ENCODE data around the gene FAM167B.

DNA sequence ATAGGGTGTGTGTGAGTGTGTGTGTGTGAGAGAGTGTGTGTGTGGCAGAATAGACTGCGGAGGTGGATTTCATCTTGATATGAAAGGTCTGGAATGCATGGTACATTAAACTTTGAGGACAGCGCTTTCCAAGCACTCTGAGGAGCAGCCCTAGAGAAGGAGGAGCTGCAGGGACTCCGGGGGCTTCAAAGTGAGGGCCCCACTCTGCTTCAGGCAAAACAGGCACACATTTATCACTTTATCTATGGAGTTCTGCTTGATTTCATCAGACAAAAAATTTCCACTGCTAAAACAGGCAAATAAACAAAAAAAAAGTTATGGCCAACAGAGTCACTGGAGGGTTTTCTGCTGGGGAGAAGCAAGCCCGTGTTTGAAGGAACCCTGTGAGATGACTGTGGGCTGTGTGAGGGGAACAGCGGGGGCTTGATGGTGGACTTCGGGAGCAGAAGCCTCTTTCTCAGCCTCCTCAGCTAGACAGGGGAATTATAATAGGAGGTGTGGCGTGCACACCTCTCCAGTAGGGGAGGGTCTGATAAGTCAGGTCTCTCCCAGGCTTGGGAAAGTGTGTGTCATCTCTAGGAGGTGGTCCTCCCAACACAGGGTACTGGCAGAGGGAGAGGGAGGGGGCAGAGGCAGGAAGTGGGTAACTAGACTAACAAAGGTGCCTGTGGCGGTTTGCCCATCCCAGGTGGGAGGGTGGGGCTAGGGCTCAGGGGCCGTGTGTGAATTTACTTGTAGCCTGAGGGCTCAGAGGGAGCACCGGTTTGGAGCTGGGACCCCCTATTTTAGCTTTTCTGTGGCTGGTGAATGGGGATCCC, 26.6 kb downstream of the FAM167B start:
- TF ChIP-seq MAZ (IDR thresholded peaks at IDR 0.05; ENCODE audit: borderline replicate concordance, low read depth, low read length) (no peak), CTCF (conservative IDR thresholded peaks at IDR 0.05; ENCODE audit: low read depth, low read length) (no peak), RCOR1 (IDR thresholded peaks at IDR 0.05; ENCODE audit: insufficient replicate concordance, low read length) (no peak), SMC3 (IDR thresholded peaks at IDR 0.05; ENCODE audit: low read depth, low read length) (no peak), NFE2L2 (IDR thresholded peaks at IDR 0.05; ENCODE audit: low read depth, low read length) (no peak), POLR2A (IDR thresholded peaks at IDR 0.05; ENCODE audit: low read depth, low read length) (no peak), RAD21 (IDR thresholded peaks at IDR 0.05; ENCODE audit: low read length) (no peak), FOS (IDR thresholded peaks at IDR 0.05; ENCODE audit: low read depth, low read length) (no peak), RFX5 (IDR thresholded peaks at IDR 0.05; ENCODE audit: low read depth, low read length) (no peak), MXI1 (IDR thresholded peaks at IDR 0.05; ENCODE audit: borderline replicate concordance, low read depth, low read length) (no peak), MAFK (IDR thresholded peaks at IDR 0.05; ENCODE audit: low read depth, low read length) (no peak), CEBPB (IDR thresholded peaks at IDR 0.05; ENCODE audit: low read depth, low read length) (no peak)

Data from IMR-90 (cell line).